Breast epithelium (tissue), 3 donors: ENCODE results near the gene MAPT.

Experiments used
- POLR2A ChIP-seq: fragments of 450-650 bp; IDR thresholded peaks from one replicate; pipeline ENCODE4 v1.6.1; 2016; ENCODE audit warnings: antibody characterized with exemption, mild to moderate bottlenecking, moderate library complexity
- POLR2AphosphoS5 ChIP-seq, 3 donors: sonication (generic); formaldehyde crosslinking; IDR thresholded peaks; one replicate each; pipeline ENCODE4 v1.6.1; 2017; ENCODE audit warnings: antibody characterized with exemption in 3 of 3
- TF ChIP-seq, protein P1 (sequence below), 3 donors: fragments of 450-650 bp; IDR thresholded peaks; one replicate each; pipeline ENCODE4 v1.5.1; 2016 to 2017; ENCODE audit warnings: antibody characterized with exemption in 3 of 3, mild to moderate bottlenecking in 3 of 3, moderate library complexity in 3 of 3

DNA sequence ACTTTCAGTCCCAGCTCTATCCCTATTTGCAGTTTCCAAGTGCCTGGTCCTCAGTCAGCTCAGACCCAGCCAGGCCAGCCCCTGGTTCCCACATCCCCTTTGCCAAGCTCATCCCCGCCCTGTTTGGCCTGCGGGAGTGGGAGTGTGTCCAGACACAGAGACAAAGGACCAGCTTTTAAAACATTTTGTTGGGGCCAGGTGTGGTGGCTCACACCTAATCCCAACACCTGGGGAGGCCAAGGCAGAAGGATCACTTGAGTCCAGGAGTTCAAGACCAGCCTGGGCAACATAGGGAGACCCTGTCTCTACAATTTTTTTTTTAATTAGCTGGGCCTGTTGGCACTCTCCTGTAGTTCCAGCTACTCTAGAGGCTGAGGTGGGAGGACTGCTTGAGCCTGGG is 106.4 kb downstream of the MAPT start:
- TF ChIP-seq POLR2AphosphoS5 (IDR thresholded peaks at IDR 0.05) (no peak), POLR2A (no peak)
- TF ChIP-seq, protein P1, sequence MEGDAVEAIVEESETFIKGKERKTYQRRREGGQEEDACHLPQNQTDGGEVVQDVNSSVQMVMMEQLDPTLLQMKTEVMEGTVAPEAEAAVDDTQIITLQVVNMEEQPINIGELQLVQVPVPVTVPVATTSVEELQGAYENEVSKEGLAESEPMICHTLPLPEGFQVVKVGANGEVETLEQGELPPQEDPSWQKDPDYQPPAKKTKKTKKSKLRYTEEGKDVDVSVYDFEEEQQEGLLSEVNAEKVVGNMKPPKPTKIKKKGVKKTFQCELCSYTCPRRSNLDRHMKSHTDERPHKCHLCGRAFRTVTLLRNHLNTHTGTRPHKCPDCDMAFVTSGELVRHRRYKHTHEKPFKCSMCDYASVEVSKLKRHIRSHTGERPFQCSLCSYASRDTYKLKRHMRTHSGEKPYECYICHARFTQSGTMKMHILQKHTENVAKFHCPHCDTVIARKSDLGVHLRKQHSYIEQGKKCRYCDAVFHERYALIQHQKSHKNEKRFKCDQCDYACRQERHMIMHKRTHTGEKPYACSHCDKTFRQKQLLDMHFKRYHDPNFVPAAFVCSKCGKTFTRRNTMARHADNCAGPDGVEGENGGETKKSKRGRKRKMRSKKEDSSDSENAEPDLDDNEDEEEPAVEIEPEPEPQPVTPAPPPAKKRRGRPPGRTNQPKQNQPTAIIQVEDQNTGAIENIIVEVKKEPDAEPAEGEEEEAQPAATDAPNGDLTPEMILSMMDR (IDR thresholded peaks at IDR 0.05), result no peak
